Transverse colon (tissue), 4 donors: ENCODE results near the gene KCNJ10. TPM values are rescaled to one million over a fixed set of nuclear protein-coding genes. Genes with fewer than 3 reads are reported as not detected.

Experiments used
- DNase-seq: peaks from one replicate; pipeline ENCODE4 v3.0.0-alpha.2; 2019
- H3K27ac ChIP-seq, 4 donors: fragments of 200-600 bp; sonication (generic); 2 replicates each; pipeline ENCODE4 v1.5.1; 2016 to 2018; ENCODE audit warnings: inconsistent platforms in 4 of 4
- H3K27me3 ChIP-seq: fragments of 200-600 bp; sonication (generic); 2 replicates; pipeline ENCODE4 v1.5.1; 2017; ENCODE audit warnings: inconsistent platforms
- H3K36me3 ChIP-seq, 4 donors: fragments of 200-600 bp; sonication (generic); 2 replicates each; pipeline ENCODE4 v1.5.1; 2017 to 2019; ENCODE audit warnings: inconsistent platforms in 4 of 4
- H3K4me1 ChIP-seq, 4 donors: fragments of 200-600 bp; sonication (generic); 2 replicates each; pipeline ENCODE4 v1.5.1; 2017 to 2020; ENCODE audit warnings: inconsistent platforms in 4 of 4
- H3K4me3 ChIP-seq, 4 donors: fragments of 200-600 bp; sonication (generic); 1 replicate in 1 of 4; 2 replicates in 3 of 4; pipeline versions ENCODE4 v1.5.1 to v1.6.1; 2017 to 2019; ENCODE audit warnings: inconsistent platforms in 4 of 4
- H3K9me3 ChIP-seq, 2 donors: fragments of 200-600 bp; sonication (generic); 2 replicates each; pipeline ENCODE4 v1.5.1; 2017 to 2019; ENCODE audit warnings: inconsistent platforms in 2 of 2
- CTCF ChIP-seq, 5 experiments: fragments of 200-600 bp in 3 of 5; fragments of 450-650 bp in 2 of 5; sonication (generic) in 3 of 5; IDR thresholded peaks; 1 replicate in 2 of 5; 2 replicates in 3 of 5; pipeline ENCODE4 v1.5.1; 2016 to 2017; ENCODE audit warnings: antibody characterized with exemption in 5 of 5, inconsistent platforms in 3 of 5, mild to moderate bottlenecking in 2 of 5, moderate library complexity in 1 of 5
- EP300 ChIP-seq: sonication (generic); formaldehyde crosslinking; IDR thresholded peaks from one replicate; pipeline ENCODE4 v1.6.1; 2017; ENCODE audit warnings: antibody characterized with exemption, low read depth
- POLR2A ChIP-seq: fragments of 450-650 bp; IDR thresholded peaks from one replicate; pipeline ENCODE4 v1.6.1; 2016; ENCODE audit warnings: antibody characterized with exemption, mild to moderate bottlenecking, moderate library complexity
- POLR2AphosphoS5 ChIP-seq, 3 donors: sonication (generic); formaldehyde crosslinking; IDR thresholded peaks; one replicate each; pipeline ENCODE4 v1.6.1; 2016; ENCODE audit warnings: antibody characterized with exemption in 3 of 3
- WGBS, 2 donors: methylation state at CpG; one replicate each; pipeline ENCODE4 v1.1.5; 2018; ENCODE audit warnings: low coverage in 1 of 2; 5-methylcytosine and 5-hydroxymethylcytosine counted together
- in situ Hi-C, 4 donors: fragments of 200-750 bp; cut with MboI; loops; one replicate each; pipeline versions ENCODE4 v1.15.0 to v1.15.1; 2017; ENCODE audit warnings: low sequenced_read_pairs in 3 of 4, low pct_ligation_motif_present in 1 of 4, low pct_unique_long_range_greater_than_20kb in 1 of 4
- intact Hi-C: fragments of 100-400 bp; cut with DNase I; formaldehyde crosslinking; loops from one replicate; pipeline ENCODE4 v1.15.1; 2023; ENCODE audit warnings: low total_unique reads
- total RNA-seq, 4 donors: library from RNA; depleted of rRNA; stranded (reverse); fragments of >200 nt; gene quantifications; one replicate each; pipeline ENCODE4 v1.1.0, GENCODE V29; 2016

KCNJ10 gene
- total RNA-seq, 4 donors from 2014 or later: not detected

- intact Hi-C loops (no loop called here), in situ Hi-C loops (no loop called here)
- Histone ChIP-seq H3K4me1 (peaks cover 4 to 16% (median 10%) of the 10 kb centered on the region in 4 donors), H3K4me3 (no peak overlapping the region), H3K36me3 (no peaks in the 10 kb centered on the region), H3K27ac (no peak overlapping the region), H3K27me3 (peaks cover 48% of the 10 kb centered on the region), H3K9me3 (no peaks in the 10 kb centered on the region)
- no peak for DNase-seq
- WGBS, 2 donors: 80 to 83% methylated on average over 5 of the region's 5 CpGs
- TF ChIP-seq EP300 (no peak), POLR2AphosphoS5 (IDR thresholded peaks at IDR 0.05) (no peak), CTCF (IDR thresholded peaks at IDR 0.05) (no peak), POLR2A (no peak)
These were observed 1.3 kb upstream of the KCNJ10 start for GRCh38 chr1:160071289-160071688.

DNA sequence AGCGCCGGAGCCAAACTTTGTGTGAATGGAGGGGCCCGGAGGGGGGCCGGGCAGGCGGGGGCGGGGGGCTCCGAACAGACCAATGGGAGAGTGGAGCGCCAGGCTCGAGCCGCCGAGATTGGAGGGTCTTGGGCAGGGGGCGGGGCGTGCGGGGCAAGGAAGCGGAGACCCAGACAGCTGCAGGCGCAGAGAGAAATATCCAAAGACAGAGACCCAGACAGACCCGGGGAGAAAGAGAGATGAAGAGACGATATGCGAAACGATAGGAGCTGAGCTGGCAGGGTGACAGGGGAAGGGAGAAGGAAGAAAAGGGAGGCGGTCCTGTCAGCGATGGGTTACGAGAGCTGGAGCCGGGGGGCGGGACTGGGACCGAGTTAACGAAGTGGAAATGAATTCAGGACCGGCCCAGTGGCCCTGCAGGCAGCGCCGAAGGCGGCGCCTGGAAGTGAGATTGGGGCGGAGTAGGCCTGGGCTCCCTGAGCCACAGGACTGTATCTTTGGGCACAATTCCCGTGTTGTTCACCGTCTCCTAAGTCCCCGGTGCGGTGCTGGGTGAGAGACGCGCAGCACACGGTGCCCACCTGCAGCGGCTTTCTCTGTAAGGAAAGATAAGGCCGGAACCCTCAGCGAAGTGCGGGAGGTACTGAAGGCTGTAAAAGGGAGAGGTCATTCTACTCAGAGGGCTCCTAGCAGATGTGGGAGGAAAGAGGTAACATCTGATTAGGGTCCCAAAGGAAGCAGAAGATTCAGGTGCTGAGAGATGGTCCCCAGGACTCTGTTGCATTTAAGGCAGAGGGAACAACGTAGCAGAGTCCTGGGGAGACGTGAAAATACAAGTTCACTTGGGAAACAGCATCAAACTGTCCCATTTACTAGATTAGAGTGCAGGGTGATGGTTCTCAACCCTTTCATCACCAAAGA is 543 bp upstream of the KCNJ10 start:
- DNase-seq: peak; percentile 79
- intact Hi-C loops: no loop called here
- 3 to 10% methylated on average over 7 to 41 of the region's 46 CpGs for WGBS, 2 donors
- in situ Hi-C loops: no loop called here
- no peaks in the 10 kb centered on the region for H3K36me3 ChIP-seq
- H3K4me3 ChIP-seq: peak overlapping the region; percentile 37 to 61 (median 42)
- H3K27me3 ChIP-seq: peaks cover 44% of the 10 kb centered on the region
- TF ChIP-seq POLR2A (no peak), POLR2AphosphoS5 (IDR thresholded peaks at IDR 0.05) (no peak), EP300 (no peak), CTCF (IDR thresholded peaks at IDR 0.05) (no peak)
- peaks cover 4 to 16% (median 10%) of the 10 kb centered on the region in 4 donors for H3K4me1 ChIP-seq
- H3K27ac ChIP-seq: peak overlapping the region in 3 of 4 donors; percentile 11 to 38 (median 32)
- H3K9me3 ChIP-seq: no peaks in the 10 kb centered on the region

- Histone ChIP-seq H3K36me3 (no peaks in the 10 kb centered on the region), H3K9me3 (no peaks in the 10 kb centered on the region), H3K27me3 (peaks cover 44% of the 10 kb centered on the region), H3K4me3 (no peak overlapping the region), H3K4me1 (peaks cover 4 to 16% (median 10%) of the 10 kb centered on the region in 4 donors), H3K27ac (no peak overlapping the region)
- TF ChIP-seq POLR2A (no peak), CTCF (IDR thresholded peaks at IDR 0.05) (no peak)
- in situ Hi-C loops: no loop called here
- intact Hi-C loops: no loop called here
- DNase-seq: no peak
- 68% methylated on average over 5 of the region's 5 CpGs; no CpG with 5 or more reads in 1 of the 2 donors for WGBS, 2 donors
These were observed 1.7 kb downstream of the KCNJ10 start for GRCh38 chr1:160068225-160068624.

DNA sequence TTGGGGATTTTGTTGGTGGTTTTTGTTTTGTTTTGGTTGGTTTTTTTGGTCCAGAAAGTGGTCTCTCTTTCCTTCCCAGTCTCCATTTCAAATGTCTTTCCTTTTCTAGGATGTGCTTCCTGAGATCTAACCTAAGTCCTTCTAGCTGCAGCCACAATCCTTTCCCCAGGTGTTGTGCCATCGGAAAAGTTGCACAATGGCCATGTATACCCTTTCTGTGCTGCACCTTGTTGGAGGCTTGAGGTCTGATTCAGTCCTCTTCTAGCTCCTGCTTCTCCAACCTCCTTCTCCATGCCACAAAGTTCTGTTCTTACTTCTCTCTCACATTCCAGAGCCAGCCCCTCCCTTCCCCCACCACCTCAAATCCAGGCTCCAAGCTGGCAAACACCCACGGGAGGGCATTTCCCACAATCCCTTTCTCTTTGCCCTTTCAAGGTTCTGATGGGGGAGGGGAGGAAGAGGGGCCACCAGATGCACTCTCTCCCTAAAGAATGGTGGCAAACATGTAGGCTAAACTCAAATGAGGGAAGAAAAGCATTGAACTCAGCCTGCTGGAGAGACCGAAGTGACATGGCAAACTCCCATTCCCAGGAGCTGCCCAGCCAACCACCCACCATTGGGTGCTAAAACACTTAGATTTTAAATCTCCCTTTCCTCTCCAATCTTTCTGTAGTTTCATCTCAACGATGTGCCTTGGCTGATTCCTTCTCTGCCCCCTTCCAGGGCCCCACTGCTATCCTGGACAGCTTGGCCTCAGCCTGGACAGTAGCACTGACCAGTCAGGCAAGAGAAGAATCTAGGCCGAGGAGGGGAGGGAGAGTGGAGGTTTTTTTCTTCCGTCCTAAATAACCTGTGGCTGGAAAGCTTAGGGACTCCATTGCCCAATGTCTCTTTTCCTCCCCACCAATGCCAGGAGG is 2.9 kb downstream of the KCNJ10 start:
- TF ChIP-seq POLR2A (no peak), EP300 (no peak), CTCF (IDR thresholded peaks at IDR 0.05) (no peak), POLR2AphosphoS5 (IDR thresholded peaks at IDR 0.05) (no peak)
- no peak for DNase-seq
- 62 to 100% methylated on average over 2 to 6 of the region's 6 CpGs for WGBS, 2 donors
- Histone ChIP-seq H3K36me3 (no peaks in the 10 kb centered on the region), H3K27ac (no peak overlapping the region), H3K4me3 (no peak overlapping the region), H3K4me1 (peaks cover 4 to 16% (median 10%) of the 10 kb centered on the region in 4 donors), H3K27me3 (peaks cover 45% of the 10 kb centered on the region), H3K9me3 (no peaks in the 10 kb centered on the region)
- intact Hi-C loops (no loop called here), in situ Hi-C loops (no loop called here)
